AG09309 (cell line): ENCODE measurements around the gene SNX9.

Source experiments
- DNase-seq: peaks from one replicate; pipeline ENCODE4 v3.0.0-alpha.2; 2010; ENCODE audit warnings: low read depth
- H3K4me3 ChIP-seq: 2 replicates; pipeline ENCODE4 v1.5.1; 2011; ENCODE audit warnings: mild to moderate bottlenecking, low read depth, low read length, moderate library complexity; ENCODE audit not compliant: control insufficient read depth
- CTCF ChIP-seq: IDR thresholded peaks from 2 replicates; pipeline ENCODE4 v1.5.1; 2011; ENCODE audit warnings: mild to moderate bottlenecking, low read depth, low read length, inconsistent platforms; ENCODE audit not compliant: insufficient read depth, control insufficient read depth; ENCODE audit errors: missing control alignments

SNX9 gene

DNA sequence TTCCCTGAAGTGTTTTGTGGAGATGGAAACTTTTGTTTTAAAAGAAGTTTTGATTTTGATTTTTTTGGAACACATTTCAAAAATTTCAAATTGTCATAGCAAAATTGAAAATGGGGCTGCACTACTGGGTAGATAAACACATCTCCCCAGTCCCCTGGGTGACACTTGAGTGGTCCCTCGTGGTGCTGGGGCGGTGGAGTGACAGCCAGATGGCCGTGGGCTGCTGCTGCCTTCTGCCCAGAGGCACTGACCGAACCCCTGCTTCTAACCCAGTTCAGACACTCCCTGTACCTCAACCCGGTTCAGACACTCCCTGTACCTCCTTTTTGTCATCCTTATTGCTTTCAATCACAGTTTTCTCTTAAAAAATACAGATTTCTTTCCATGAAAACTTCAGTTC, 88.7 kb downstream of the SNX9 start:
- H3K4me3 ChIP-seq: no peak overlapping the region
- no peak for TF ChIP-seq CTCF

DNA sequence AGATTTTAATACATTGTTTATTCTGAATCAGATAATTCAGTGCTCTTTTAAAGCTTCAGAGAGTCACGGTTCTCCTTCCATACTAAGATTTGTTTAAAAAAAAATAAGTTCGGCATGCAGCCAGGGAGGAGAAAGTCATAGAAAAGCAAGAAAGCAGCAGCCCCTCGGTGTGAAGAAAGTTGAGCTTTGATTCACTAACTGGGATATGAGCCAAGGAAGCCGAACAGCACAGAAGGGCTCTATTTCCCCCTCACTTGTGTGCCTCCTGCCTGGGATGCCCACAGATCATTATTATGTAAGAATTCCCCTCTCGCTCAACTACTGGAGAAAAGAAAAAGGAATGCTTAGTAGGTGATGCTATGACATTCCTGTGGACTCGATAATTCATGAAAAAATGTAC, 89.3 kb downstream of the SNX9 start:
- TF ChIP-seq CTCF: no peak
- peak; percentile 83 for DNase-seq
- no peak overlapping the region for H3K4me3 ChIP-seq

More for the DNA sequence above, 88.7 kb downstream of the SNX9 start:
- no peak for DNase-seq

DNA sequence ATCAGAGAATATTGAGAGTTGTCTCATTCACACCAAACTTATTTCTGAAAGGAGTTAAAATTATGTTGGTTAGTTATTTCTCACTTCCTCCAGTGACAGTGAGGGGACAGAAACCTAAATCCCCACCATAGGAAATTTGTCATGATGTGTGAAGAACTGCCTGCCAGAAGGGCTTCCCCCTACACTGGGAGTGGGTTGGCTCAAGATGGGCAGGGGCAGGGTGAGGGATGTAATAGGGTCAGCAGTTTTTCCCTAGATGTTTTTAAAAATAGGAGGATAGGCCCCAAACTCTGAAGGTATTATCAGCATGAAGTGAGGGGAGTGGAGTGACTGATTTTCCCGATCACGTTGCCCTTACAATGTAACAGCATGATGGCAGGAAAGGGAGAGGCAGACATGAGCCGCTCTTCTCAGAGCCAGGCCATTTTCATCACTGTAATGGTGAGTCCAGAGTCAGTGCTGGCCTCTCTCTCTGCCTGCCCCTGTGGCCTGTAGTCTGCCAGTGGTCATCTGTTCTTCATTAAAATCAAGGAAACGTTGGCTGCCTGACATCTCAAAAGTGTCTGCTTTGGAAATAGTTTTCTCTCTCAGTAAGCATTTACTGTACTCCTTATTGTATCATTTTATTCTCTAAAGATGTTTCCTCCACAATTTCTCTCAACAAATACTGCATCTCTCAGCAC, 98.8 kb downstream of the SNX9 start:
- H3K4me3 ChIP-seq: no peak overlapping the region
- no peak for TF ChIP-seq CTCF
- peak; percentile 79 for DNase-seq

- TF ChIP-seq CTCF: no peak
- no peak overlapping the region for H3K4me3 ChIP-seq
- no peak for DNase-seq
Measured at GRCh38 chr6:157925771-157926170, 102.7 kb downstream of the SNX9 start.

GRCh38 chr6:157927011-157927410, 104.0 kb downstream of the SNX9 start:
- no peak for DNase-seq
- no peak overlapping the region for H3K4me3 ChIP-seq
- TF ChIP-seq CTCF: no peak

- no peak for TF ChIP-seq CTCF
- no peak overlapping the region for H3K4me3 ChIP-seq
- DNase-seq: no peak
Measured at GRCh38 chr6:157928428-157928827, 105.4 kb downstream of the SNX9 start.
